ENCODE measurements around the gene ALDOC. TPM values are rescaled to one million over a fixed set of nuclear protein-coding genes. Genes with fewer than 3 reads are reported as not detected.

ALDOC gene
- polyA plus RNA-seq, 2 of the 4 experiments (the other 2 are of a cell fraction): 1.9 to 6.3 TPM

DNA sequence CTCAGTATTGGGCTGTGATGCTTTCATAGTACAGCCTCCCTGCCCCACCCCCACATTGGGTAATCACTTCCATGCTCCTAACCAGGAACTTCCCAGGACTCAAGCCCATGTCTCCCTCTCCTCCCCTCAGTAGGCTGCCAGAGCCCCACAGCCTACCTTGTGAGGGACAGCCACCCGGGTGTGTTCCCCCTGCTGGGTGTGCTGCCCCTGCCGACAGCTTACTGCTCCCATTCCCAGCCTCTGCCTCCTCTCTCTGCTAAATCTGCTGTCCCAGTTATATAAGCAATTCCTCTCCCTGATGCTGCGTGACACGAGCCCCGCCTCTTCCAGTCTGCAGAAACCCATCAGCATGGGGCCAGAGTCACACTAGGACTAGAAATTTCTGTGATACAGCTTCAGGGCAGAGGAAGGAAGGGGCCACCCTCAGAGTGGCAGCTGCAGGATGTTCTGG, 37.3 kb upstream of the ALDOC start, which contains the start of gene RSKR:
TSS of gene RSKR (minus strand) at position 255 of the 451 bp plus-strand sequence. CDS start at position 231, 24 bp downstream.
- FAIRE-seq (no peak), ATAC-seq (peak in 1 of 2 experiments; percentile 10; a peak in 2 of 6 replicates), DNase-seq (ENCODE audit: low read depth in 1 of 2, low spot score in 1 of 2) (no peak)
- Histone ChIP-seq H3K4me3 (no peak within 1 kb of the TSS), H3K9me3 (no peaks in the 10 kb centered on the region), H3K4me2 (no peak within 1 kb of the TSS), H3K27ac (no peak within 1 kb of the TSS), H3K4me1 (no peaks in the 10 kb centered on the region)
- POLR2A ChIA-PET: no interaction called here
- CTCF ChIA-PET: interaction anchor here (0.6 to 2.3 kb wide), 14 partner anchors 8 to 122 kb away, joined by 3 to 11 read pairs (median 5); partner anchors contain the start of gene PIGS
- 94% methylated on average over 5 of the region's 5 CpGs for WGBS (ENCODE audit: missing lambda C conversion rate)
- TF ChIP-seq HEYL (CRISPR knock-in tag; IDR thresholded peaks at IDR 0.05) (no peak), BHLHE40 (IDR thresholded peaks at IDR 0.05; ENCODE audit: low read depth, low read length) (no peak), RNF2 (IDR thresholded peaks at IDR 0.05; ENCODE audit: borderline replicate concordance, low read depth) (no peak), CEBPB (IDR thresholded peaks at IDR 0.05) (no peak), ZFP36 (IDR thresholded peaks at IDR 0.05; ENCODE audit: borderline replicate concordance, partially characterized antibody) (no peak), NFE2L2 (conservative IDR thresholded peaks at IDR 0.05; ENCODE audit: low read length) (no peak), CBX8 (IDR thresholded peaks at IDR 0.05) (no peak), HOXB5 (CRISPR knock-in tag; IDR thresholded peaks at IDR 0.05) (no peak), TFCP2L1 (CRISPR knock-in tag; IDR thresholded peaks at IDR 0.05) (no peak), CHD4 (IDR thresholded peaks at IDR 0.05; ENCODE audit: borderline replicate concordance) (no peak)
- TF ChIP-seq, protein P1, sequence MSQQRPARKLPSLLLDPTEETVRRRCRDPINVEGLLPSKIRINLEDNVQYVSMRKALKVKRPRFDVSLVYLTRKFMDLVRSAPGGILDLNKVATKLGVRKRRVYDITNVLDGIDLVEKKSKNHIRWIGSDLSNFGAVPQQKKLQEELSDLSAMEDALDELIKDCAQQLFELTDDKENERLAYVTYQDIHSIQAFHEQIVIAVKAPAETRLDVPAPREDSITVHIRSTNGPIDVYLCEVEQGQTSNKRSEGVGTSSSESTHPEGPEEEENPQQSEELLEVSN (IDR thresholded peaks at IDR 0.05; ENCODE audit: borderline replicate concordance, low read depth): no peak
- TF ChIP-seq, protein P2, sequence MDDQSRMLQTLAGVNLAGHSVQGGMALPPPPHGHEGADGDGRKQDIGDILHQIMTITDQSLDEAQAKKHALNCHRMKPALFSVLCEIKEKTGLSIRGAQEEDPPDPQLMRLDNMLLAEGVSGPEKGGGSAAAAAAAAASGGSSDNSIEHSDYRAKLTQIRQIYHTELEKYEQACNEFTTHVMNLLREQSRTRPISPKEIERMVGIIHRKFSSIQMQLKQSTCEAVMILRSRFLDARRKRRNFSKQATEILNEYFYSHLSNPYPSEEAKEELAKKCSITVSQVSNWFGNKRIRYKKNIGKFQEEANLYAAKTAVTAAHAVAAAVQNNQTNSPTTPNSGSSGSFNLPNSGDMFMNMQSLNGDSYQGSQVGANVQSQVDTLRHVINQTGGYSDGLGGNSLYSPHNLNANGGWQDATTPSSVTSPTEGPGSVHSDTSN (IDR thresholded peaks at IDR 0.05): no peak

DNA sequence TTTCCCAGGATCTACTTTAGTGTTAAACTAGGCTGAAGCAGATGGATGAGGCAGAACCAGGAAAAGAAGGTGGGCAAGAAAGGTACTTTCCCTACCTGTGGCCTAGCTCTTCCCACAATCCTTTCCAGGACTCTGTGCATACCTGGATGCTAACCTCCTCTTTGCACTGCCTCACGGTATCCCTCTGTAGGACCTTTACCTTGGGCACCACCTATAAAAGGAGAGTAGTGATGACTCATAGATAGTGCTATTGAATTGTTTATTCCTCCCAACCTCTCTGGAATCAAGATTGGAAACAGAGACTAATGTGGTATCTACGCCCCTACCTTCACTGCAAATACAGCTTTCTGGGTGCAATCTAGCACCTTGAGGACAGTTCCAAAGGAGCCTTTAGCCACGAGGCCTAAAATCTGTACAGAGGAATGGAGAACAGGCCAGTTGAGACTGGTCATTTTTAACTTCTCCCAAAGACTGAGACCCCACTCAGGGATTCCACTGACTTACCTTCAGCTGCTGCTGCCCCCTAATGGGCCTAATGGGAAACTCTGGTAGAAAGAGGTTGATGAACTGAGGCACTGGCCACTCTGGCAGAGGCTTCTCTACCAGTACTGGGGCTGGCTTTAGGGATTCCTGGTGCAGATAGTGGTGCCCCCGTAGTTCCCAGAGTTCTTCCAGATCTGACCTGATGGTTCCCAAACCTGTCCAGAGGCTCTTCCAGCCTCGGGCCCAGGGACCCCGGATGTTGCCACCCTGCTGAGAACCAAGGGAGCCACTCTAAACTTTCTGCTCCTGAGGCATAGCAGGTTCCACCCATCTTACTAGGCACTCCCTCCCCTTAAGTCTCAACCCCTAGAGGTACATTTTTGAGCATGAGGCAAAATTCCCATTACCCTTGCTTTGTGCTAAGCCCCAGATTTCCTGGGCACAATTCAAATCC, 36.5 kb upstream of the ALDOC start:
- WGBS (ENCODE audit: missing lambda C conversion rate): 70% methylated on average over 6 of the region's 6 CpGs
- ATAC-seq (peak; percentile 56 to 79; a peak in 3 of 6 replicates), FAIRE-seq (no peak), DNase-seq (ENCODE audit: low read depth in 1 of 2, low spot score in 1 of 2) (peak; percentile 39 to 56)
- CTCF ChIA-PET: interaction anchor here (0.8 to 3.3 kb wide), 29 partner anchors 8 to 149 kb away, joined by 3 to 20 read pairs (median 5); partner anchors contain the start of genes ALDOC, BLTP2 and PIGS
- POLR2A ChIA-PET: interaction anchor here (0.6 to 1.3 kb wide), 3 partner anchors 7 to 49 kb away, joined by 3 to 4 read pairs (median 3); partner anchors contain the start of genes SDF2 and SUPT6H
- H3K4me2 ChIP-seq: no peak overlapping the region
- H3K4me1 ChIP-seq: no peaks in the 10 kb centered on the region
- no peak overlapping the region for H3K4me3 ChIP-seq
- no peaks in the 10 kb centered on the region for H3K9me3 ChIP-seq
- no peak overlapping the region for H3K27ac ChIP-seq
- TF ChIP-seq POLR2AphosphoS2 (conservative IDR thresholded peaks at IDR 0.05; ENCODE audit: low read length): no peak
- TF ChIP-seq, protein P3, sequence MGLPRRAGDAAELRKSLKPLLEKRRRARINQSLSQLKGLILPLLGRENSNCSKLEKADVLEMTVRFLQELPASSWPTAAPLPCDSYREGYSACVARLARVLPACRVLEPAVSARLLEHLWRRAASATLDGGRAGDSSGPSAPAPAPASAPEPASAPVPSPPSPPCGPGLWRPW (IDR thresholded peaks at IDR 0.05): no peak
- TF ChIP-seq, protein P4, sequence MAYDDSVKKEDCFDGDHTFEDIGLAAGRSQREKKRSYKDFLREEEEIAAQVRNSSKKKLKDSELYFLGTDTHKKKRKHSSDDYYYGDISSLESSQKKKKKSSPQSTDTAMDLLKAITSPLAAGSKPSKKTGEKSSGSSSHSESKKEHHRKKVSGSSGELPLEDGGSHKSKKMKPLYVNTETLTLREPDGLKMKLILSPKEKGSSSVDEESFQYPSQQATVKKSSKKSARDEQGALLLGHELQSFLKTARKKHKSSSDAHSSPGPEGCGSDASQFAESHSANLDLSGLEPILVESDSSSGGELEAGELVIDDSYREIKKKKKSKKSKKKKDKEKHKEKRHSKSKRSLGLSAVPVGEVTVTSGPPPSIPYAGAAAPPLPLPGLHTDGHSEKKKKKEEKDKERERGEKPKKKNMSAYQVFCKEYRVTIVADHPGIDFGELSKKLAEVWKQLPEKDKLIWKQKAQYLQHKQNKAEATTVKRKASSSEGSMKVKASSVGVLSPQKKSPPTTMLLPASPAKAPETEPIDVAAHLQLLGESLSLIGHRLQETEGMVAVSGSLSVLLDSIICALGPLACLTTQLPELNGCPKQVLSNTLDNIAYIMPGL (CRISPR knock-in tag; IDR thresholded peaks at IDR 0.05; ENCODE audit: borderline replicate concordance): 0 out of 2 replicates have a peak, but pooled peaks have one; percentile 12
- no peak for TF ChIP-seq ZNF302 (CRISPR knock-in tag; IDR thresholded peaks at IDR 0.05)
- TF ChIP-seq, protein P1 (IDR thresholded peaks at IDR 0.05; ENCODE audit: borderline replicate concordance, low read depth): no peak
- no peak for TF ChIP-seq EP300 (IDR thresholded peaks at IDR 0.05)
- TF ChIP-seq RNF2 (IDR thresholded peaks at IDR 0.05; ENCODE audit: borderline replicate concordance, low read depth): no peak
- TF ChIP-seq, protein P2 (IDR thresholded peaks at IDR 0.05): no peak
- TF ChIP-seq ZFP36 (IDR thresholded peaks at IDR 0.05; ENCODE audit: borderline replicate concordance, partially characterized antibody): no peak
- TF ChIP-seq ZSCAN20 (CRISPR knock-in tag; IDR thresholded peaks at IDR 0.05): no peak
- TF ChIP-seq RFX5 (IDR thresholded peaks at IDR 0.05): no peak
- TF ChIP-seq, protein P5, sequence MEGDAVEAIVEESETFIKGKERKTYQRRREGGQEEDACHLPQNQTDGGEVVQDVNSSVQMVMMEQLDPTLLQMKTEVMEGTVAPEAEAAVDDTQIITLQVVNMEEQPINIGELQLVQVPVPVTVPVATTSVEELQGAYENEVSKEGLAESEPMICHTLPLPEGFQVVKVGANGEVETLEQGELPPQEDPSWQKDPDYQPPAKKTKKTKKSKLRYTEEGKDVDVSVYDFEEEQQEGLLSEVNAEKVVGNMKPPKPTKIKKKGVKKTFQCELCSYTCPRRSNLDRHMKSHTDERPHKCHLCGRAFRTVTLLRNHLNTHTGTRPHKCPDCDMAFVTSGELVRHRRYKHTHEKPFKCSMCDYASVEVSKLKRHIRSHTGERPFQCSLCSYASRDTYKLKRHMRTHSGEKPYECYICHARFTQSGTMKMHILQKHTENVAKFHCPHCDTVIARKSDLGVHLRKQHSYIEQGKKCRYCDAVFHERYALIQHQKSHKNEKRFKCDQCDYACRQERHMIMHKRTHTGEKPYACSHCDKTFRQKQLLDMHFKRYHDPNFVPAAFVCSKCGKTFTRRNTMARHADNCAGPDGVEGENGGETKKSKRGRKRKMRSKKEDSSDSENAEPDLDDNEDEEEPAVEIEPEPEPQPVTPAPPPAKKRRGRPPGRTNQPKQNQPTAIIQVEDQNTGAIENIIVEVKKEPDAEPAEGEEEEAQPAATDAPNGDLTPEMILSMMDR (IDR thresholded peaks at IDR 0.05): peak; percentile 67
- TF ChIP-seq FOSB (CRISPR knock-in tag; IDR thresholded peaks at IDR 0.05): no peak
- TF ChIP-seq CEBPB (IDR thresholded peaks at IDR 0.05): no peak
- peak; percentile 62; the same call in 1 of the 2 replicates for TF ChIP-seq TP53 (CRISPR knock-in tag; IDR thresholded peaks at IDR 0.05)
- no peak for TF ChIP-seq SMC3 (IDR thresholded peaks at IDR 0.05)
- TF ChIP-seq MAZ (IDR thresholded peaks at IDR 0.05; ENCODE audit: borderline replicate concordance, low read depth, low read length): no peak
- TF ChIP-seq RARB (CRISPR knock-in tag; IDR thresholded peaks at IDR 0.05): no peak
- no peak for TF ChIP-seq JUNB (IDR thresholded peaks at IDR 0.05)
- TF ChIP-seq MAFK (IDR thresholded peaks at IDR 0.05; ENCODE audit: partially characterized antibody): no peak
